ENCODE measurements around the gene ISYNA1. TPM values are rescaled to one million over a fixed set of nuclear protein-coding genes. Genes with fewer than 3 reads are reported as not detected.

Gene ISYNA1
- total RNA-seq, 1 donor from 2014 or later: 208 TPM

GRCh38 chr19:18401580-18402112, 36.3 kb downstream of the ISYNA1 start:
- peaks cover 18% of the 10 kb centered on the region for H3K4me1 Mint-ChIP-seq (ENCODE audit: low read depth)
- no peaks in the 10 kb centered on the region for H3K9me3 Mint-ChIP-seq (ENCODE audit: low read depth)
- DNase-seq (ENCODE audit: low spot score): no peak
- H3K4me3 Mint-ChIP-seq (ENCODE audit: unreplicated experiment): peak overlapping the region; percentile 37
- H3K36me3 Mint-ChIP-seq (ENCODE audit: low read depth): no peaks in the 10 kb centered on the region
- peak overlapping the region; percentile 87 for H3K27ac Mint-ChIP-seq (ENCODE audit: unreplicated experiment)
- TF ChIP-seq, protein P1, sequence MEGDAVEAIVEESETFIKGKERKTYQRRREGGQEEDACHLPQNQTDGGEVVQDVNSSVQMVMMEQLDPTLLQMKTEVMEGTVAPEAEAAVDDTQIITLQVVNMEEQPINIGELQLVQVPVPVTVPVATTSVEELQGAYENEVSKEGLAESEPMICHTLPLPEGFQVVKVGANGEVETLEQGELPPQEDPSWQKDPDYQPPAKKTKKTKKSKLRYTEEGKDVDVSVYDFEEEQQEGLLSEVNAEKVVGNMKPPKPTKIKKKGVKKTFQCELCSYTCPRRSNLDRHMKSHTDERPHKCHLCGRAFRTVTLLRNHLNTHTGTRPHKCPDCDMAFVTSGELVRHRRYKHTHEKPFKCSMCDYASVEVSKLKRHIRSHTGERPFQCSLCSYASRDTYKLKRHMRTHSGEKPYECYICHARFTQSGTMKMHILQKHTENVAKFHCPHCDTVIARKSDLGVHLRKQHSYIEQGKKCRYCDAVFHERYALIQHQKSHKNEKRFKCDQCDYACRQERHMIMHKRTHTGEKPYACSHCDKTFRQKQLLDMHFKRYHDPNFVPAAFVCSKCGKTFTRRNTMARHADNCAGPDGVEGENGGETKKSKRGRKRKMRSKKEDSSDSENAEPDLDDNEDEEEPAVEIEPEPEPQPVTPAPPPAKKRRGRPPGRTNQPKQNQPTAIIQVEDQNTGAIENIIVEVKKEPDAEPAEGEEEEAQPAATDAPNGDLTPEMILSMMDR (IDR thresholded peaks at IDR 0.05): peak; percentile 73
- no peaks in the 10 kb centered on the region for H3K27me3 Mint-ChIP-seq (ENCODE audit: low read depth)

GRCh38 chr19:18399008-18399407, 38.9 kb downstream of the ISYNA1 start:
- no peaks in the 10 kb centered on the region for H3K27me3 Mint-ChIP-seq (ENCODE audit: low read depth)
- H3K36me3 Mint-ChIP-seq (ENCODE audit: low read depth): no peaks in the 10 kb centered on the region
- no peak for DNase-seq (ENCODE audit: low spot score)
- no peaks in the 10 kb centered on the region for H3K9me3 Mint-ChIP-seq (ENCODE audit: low read depth)
- TF ChIP-seq, protein P1 (IDR thresholded peaks at IDR 0.05): no peak
- H3K4me1 Mint-ChIP-seq (ENCODE audit: low read depth): peaks cover 18% of the 10 kb centered on the region
- peak overlapping the region; percentile 17 for H3K27ac Mint-ChIP-seq (ENCODE audit: unreplicated experiment)
- H3K4me3 Mint-ChIP-seq (ENCODE audit: unreplicated experiment): no peak overlapping the region

DNA sequence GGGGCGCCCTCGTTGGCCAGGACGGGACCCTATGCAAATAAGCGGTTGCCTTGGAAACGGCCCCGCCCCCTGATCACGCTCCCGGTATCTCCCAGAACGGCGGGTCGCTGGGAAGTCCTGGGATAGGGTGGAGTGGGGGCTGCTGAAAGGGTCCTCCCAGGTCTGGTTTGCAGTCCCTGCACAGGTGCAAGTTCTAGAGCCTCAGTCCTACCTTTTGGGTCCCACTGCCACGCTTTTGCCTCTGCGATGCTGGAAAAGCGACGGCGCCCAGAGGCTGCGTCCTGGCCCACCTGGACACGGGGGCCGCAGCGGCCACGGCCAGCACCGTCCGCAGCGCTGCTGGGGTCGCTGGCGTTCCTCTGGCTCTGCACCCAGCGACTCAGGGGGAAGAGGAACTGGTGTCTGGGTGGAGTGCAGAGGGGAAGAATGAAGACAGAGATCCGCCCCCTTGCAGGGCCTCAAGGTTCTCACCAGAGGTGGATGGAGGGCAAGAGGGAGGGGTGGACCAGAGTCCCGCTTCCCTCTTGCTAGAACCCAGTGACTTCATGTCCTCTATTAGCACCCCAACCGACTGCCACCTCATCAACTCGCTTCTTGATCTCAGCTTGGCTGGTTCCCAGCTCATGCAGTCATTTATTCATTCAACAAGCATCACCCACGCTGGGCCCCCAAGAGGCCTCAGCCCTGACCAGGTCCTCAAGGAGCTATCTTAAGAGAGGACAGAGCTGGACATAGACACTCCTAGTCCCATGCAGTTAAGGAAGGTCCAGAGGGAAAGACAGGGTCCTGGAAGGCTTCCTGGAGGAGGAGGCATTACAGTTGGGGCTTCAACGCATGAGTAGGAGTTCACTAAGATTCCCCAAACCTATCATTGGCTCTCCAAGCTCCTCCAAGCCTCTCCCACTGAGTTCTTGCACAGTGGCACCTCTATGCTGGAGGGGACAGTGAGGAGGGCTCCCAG, 40.4 kb downstream of the ISYNA1 start, which contains the start of gene LRRC25:
TSS of gene LRRC25 (minus strand) at position 381 of the 961 bp plus-strand sequence. CDS start 659 bp downstream, outside the sequence.
- Mint-ChIP-seq H3K27me3 (ENCODE audit: low read depth) (no peaks in the 10 kb centered on the region), H3K9me3 (ENCODE audit: low read depth) (no peaks in the 10 kb centered on the region), H3K27ac (ENCODE audit: unreplicated experiment) (no peak within 1 kb of the TSS), H3K36me3 (ENCODE audit: low read depth) (no peaks in the 10 kb centered on the region), H3K4me1 (ENCODE audit: low read depth) (peaks cover 15% of the 10 kb centered on the region), H3K4me3 (ENCODE audit: unreplicated experiment) (no peak within 1 kb of the TSS)
- TF ChIP-seq, protein P1 (IDR thresholded peaks at IDR 0.05): no peak
- no peak for DNase-seq (ENCODE audit: low spot score)

DNA sequence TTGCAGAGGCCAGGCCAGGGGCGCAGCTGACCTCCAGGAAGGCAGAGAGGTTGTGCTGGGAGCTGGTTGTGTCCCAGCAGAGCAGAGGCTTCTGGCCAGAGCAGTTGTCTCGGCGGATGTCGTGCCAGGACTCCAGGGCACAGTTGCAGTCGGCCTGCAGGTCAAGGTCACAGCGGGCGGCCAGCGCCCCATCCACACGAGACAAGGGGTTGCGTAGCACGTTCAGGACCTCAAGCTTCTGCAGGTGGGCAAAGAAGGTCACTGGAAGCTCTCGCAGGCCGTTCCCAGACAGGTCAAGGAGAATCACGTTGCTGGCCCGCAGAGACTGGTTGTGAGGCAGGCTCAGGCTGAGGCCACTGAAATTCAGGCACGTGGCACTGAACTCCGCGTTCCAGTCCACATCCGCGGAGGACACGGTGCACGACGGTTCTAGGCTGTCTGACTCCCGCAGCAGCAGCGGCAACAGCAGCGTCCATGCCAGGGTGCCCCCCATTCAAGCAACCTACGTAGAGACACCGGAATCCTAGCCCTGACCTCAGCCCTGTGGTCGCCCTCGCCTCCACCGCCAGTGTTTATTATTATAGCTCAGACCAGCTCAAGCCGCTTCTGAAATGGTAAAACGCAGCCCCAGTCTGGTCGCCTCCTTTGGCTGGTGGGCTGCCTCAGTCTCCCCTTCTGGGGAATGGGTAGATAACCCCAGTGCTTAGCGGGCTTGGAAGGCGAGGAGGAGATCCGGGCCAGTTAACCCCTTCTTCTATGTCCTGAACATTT, 41.3 kb downstream of the ISYNA1 start:
- Mint-ChIP-seq H3K36me3 (ENCODE audit: low read depth) (no peaks in the 10 kb centered on the region), H3K9me3 (ENCODE audit: low read depth) (no peaks in the 10 kb centered on the region), H3K4me1 (ENCODE audit: low read depth) (peaks cover 10% of the 10 kb centered on the region), H3K27ac (ENCODE audit: unreplicated experiment) (no peak overlapping the region), H3K4me3 (ENCODE audit: unreplicated experiment) (no peak overlapping the region), H3K27me3 (ENCODE audit: low read depth) (no peaks in the 10 kb centered on the region)
- DNase-seq (ENCODE audit: low spot score): no peak
- TF ChIP-seq, protein P1 (IDR thresholded peaks at IDR 0.05): no peak

- Mint-ChIP-seq H3K9me3 (ENCODE audit: low read depth) (no peaks in the 10 kb centered on the region), H3K36me3 (ENCODE audit: low read depth) (peaks cover 6% of the 10 kb centered on the region), H3K27me3 (ENCODE audit: low read depth) (no peaks in the 10 kb centered on the region), H3K4me3 (ENCODE audit: unreplicated experiment) (no peak overlapping the region), H3K27ac (ENCODE audit: unreplicated experiment) (no peak overlapping the region), H3K4me1 (ENCODE audit: low read depth) (peaks cover 17% of the 10 kb centered on the region)
- DNase-seq (ENCODE audit: low spot score): no peak
- TF ChIP-seq, protein P1 (IDR thresholded peaks at IDR 0.05): no peak
Observed at GRCh38 chr19:18393836-18394235, 44.1 kb downstream of the ISYNA1 start.

Data from chondrocyte (in vitro differentiated cells).